Neutrophil (primary cell): ENCODE results near the gene TNRC6A.
"Not testable (repeated sequence)": the region's sequence is repeated elsewhere in the genome, so short reads cannot be mapped to it uniquely, and the experiment has no call there.

Experiments used
- H3K27ac ChIP-seq: fragments of 200-600 bp; sonication (generic); 2 replicates; pipeline ENCODE4 v1.5.1; 2016; ENCODE audit warnings: mild to moderate bottlenecking, moderate library complexity
- H3K27me3 ChIP-seq: fragments of 200-600 bp; sonication (generic); 2 replicates; pipeline ENCODE4 v1.6.0; 2016; ENCODE audit warnings: mild to moderate bottlenecking
- H3K36me3 ChIP-seq: fragments of 200-600 bp; sonication (generic); 2 replicates; pipeline ENCODE4 v1.5.1; 2017
- H3K4me1 ChIP-seq, 2 experiments: fragments of 200-600 bp in 1 of 2; sonication (generic) in 1 of 2; 1 replicate in 1 of 2; 2 replicates in 1 of 2; pipeline versions ENCODE4 v1.5.1 to v1.6.1; 2013 to 2016; ENCODE audit warnings: low read depth in 1 of 2, low read length in 1 of 2, mild to moderate bottlenecking in 1 of 2, moderate library complexity in 1 of 2; ENCODE audit not compliant: control insufficient read depth in 1 of 2, insufficient read depth in 1 of 2
- H3K4me3 ChIP-seq, 2 experiments: fragments of 200-600 bp in 1 of 2; sonication (generic) in 1 of 2; 1 replicate in 1 of 2; 2 replicates in 1 of 2; pipeline ENCODE4 v1.5.1; 2013 to 2016; ENCODE audit warnings: low read depth in 1 of 2, low read length in 1 of 2, mild to moderate bottlenecking in 1 of 2, moderate library complexity in 1 of 2
- H3K9me3 ChIP-seq: fragments of 200-600 bp; sonication (generic); 2 replicates; pipeline ENCODE4 v1.5.1; 2016
- TF ChIP-seq, protein P1 (sequence below): fragments of 200-600 bp; sonication (generic); IDR thresholded peaks from 2 replicates; pipeline ENCODE4 v1.5.1; 2016; ENCODE audit warnings: antibody characterized with exemption

Gene TNRC6A

DNA sequence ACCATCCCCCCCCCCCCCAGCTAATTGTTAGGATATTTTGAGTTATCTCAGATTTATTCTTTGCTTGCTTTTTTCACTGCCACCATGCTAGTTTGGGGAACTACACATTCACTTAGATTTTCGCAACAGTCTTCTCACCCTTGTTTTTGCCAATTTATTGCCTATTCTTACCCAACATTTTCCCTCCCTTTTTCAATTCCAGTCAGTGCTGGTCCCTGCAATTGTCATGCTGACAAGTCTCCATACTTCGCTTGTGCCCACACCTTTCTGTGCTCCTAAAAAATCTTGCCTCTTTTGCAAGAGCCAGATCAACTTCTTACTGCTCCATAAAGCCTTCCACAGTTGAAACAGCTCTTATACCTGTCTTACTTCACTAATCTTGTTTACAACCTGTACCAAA is 16.3 kb downstream of the TNRC6A start:
- no peaks in the 10 kb centered on the region for H3K27me3 ChIP-seq
- no peak overlapping the region for H3K4me3 ChIP-seq
- no peaks in the 10 kb centered on the region for H3K9me3 ChIP-seq
- no peaks in the 10 kb centered on the region for H3K36me3 ChIP-seq
- H3K27ac ChIP-seq = peak overlapping the region; percentile 59
- peaks cover 2 to 20% of the 10 kb centered on the region in 2 experiments for H3K4me1 ChIP-seq
- TF ChIP-seq, protein P1, sequence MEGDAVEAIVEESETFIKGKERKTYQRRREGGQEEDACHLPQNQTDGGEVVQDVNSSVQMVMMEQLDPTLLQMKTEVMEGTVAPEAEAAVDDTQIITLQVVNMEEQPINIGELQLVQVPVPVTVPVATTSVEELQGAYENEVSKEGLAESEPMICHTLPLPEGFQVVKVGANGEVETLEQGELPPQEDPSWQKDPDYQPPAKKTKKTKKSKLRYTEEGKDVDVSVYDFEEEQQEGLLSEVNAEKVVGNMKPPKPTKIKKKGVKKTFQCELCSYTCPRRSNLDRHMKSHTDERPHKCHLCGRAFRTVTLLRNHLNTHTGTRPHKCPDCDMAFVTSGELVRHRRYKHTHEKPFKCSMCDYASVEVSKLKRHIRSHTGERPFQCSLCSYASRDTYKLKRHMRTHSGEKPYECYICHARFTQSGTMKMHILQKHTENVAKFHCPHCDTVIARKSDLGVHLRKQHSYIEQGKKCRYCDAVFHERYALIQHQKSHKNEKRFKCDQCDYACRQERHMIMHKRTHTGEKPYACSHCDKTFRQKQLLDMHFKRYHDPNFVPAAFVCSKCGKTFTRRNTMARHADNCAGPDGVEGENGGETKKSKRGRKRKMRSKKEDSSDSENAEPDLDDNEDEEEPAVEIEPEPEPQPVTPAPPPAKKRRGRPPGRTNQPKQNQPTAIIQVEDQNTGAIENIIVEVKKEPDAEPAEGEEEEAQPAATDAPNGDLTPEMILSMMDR = no peak

DNA sequence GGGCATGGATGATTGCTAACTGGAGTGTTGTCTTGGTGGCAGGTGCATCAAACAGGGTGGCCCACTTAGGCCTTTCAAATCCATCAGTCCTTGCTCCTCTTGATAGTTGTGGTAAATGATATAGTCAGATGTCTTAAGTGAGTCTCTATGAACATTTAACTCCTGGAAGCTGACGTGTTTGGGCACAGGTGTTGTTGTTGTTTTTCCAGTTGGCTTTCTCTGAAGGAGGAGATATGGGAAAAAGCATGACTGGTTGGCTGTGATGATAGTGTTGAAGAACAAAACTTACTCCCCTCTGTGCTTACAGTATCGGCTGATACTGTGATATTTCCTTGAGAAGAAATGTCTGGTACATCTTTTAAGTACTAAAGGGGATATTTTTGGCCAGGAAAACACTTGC is 18.0 kb downstream of the TNRC6A start:
- Histone ChIP-seq H3K27ac (no peak overlapping the region), H3K27me3 (no peaks in the 10 kb centered on the region), H3K4me1 (peaks cover 2 to 20% of the 10 kb centered on the region in 2 experiments), H3K9me3 (no peaks in the 10 kb centered on the region), H3K36me3 (no peaks in the 10 kb centered on the region), H3K4me3 (no peak overlapping the region)
- TF ChIP-seq, protein P1 = no peak

DNA sequence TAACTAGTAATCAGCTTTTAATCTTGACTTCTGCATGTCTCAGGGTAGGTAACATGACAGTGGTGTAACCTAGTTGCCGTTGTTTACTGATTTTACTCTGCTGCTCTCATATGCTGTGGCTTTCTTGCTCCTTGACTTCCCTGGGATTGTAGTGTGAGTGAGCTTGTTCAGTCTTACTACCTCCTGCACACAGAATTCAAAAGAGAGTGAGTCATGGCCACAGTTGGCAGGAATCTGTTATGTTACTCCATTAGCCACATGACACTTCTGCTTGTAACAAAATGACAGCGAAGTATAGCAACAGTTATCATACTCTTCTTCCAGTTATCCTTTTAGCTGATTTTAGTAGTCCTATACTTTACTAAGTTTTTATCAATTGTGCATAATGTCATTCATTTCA is 18.8 kb downstream of the TNRC6A start:
- TF ChIP-seq, protein P1 = no peak
- Histone ChIP-seq H3K4me1 (peaks cover 2 to 20% of the 10 kb centered on the region in 2 experiments), H3K27me3 (no peaks in the 10 kb centered on the region), H3K27ac (no peak overlapping the region), H3K9me3 (no peaks in the 10 kb centered on the region), H3K4me3 (no peak overlapping the region), H3K36me3 (no peaks in the 10 kb centered on the region)

DNA sequence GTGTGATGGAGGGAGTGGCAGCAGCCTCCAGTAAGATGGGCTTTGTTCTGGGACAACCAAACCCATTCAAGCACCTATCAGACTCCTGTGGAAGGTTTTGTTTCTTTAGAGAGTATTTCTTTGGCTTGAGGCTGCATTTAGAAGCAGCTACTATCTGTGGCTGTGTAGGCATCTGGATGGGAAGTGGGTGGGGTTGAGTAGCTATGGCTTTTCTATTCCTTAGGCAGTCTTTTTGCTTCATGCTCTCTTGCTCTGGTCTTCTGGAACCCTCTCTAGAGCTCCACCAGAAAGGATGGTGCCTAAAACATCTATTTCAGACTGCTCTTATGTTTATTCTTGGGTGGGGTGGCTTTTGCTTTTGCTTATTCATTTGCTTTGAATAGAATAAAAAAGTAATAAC is 19.9 kb downstream of the TNRC6A start:
- peaks cover 2 to 20% of the 10 kb centered on the region in 2 experiments for H3K4me1 ChIP-seq
- no peak overlapping the region for H3K27ac ChIP-seq
- H3K9me3 ChIP-seq = no peaks in the 10 kb centered on the region
- no peaks in the 10 kb centered on the region for H3K36me3 ChIP-seq
- H3K4me3 ChIP-seq = no peak overlapping the region
- TF ChIP-seq, protein P1 = no peak
- H3K27me3 ChIP-seq = no peaks in the 10 kb centered on the region

DNA sequence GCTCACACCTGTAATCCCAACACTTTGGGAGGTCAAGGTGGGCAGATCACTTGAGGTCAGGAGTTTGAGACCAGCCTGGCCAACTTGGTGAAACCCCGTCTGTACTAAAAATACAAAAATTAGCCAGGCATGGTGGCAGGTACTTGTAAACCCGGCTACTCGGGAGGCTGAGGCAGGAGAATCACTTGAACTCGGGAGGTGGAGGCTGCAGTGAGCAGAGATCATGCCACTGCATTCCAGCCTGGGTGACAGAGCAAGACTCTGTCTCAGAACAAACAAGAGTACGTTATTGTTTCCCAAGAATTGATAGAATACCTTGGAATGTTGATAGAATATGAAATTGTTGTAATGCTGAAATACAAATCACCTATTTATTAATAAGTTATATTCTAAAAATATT is 20.4 kb downstream of the TNRC6A start:
- H3K36me3 ChIP-seq, H3K27me3 ChIP-seq, H3K27ac ChIP-seq, H3K4me3 ChIP-seq, H3K9me3 ChIP-seq: not testable (repeated sequence)
- H3K4me1 ChIP-seq = peaks cover 2 to 20% of the 10 kb centered on the region in 2 experiments

DNA sequence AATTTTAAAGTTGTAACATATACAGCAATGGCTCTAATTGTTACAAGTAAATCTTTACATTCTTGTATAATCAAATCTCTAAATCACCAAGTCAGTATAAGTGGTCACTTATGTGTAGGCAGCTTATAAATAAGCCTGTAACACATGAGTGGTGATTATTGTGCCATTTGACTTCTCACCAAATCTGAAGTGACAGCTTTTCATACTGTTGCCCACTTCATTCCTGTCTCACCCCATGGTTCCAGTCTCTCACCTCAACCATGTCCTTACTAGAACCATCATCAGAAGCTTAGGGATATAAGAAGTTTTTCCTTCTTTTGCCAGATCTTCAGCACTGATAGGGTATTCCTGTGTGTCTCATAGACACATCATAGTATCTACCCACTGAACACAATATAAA is 23.5 kb downstream of the TNRC6A start:
- no peak overlapping the region for H3K4me3 ChIP-seq
- H3K36me3 ChIP-seq = no peaks in the 10 kb centered on the region
- H3K4me1 ChIP-seq = peaks cover 0 to 11% of the 10 kb centered on the region in 2 experiments
- no peak overlapping the region for H3K27ac ChIP-seq
- H3K27me3 ChIP-seq = no peaks in the 10 kb centered on the region
- no peaks in the 10 kb centered on the region for H3K9me3 ChIP-seq
- TF ChIP-seq, protein P1 = no peak
